H1 (cell line): ENCODE data around the gene CFAP61. TPM values are rescaled to one million over a fixed set of nuclear protein-coding genes. Genes with fewer than 3 reads are reported as not detected.

Experiments used
- CTCF ChIA-PET: fragments of 300-600 bp; sonication (Branson Sonifier 250); formaldehyde crosslinking; loops from one replicate; lab custom pipeline; 2021; ENCODE audit not compliant: partially characterized antibody; lab: Charles Lee
- POLR2A ChIA-PET: fragments of 300-600 bp; sonication (Branson Sonifier 250); formaldehyde crosslinking; loops from one replicate; lab custom pipeline; 2021; ENCODE audit warnings: inconsistent platforms; ENCODE audit not compliant: partially characterized antibody; lab: Charles Lee
- DNase-seq, 2 experiments: peaks; one replicate each; pipeline versions ENCODE4 v3.0.0 to v3.0.0-alpha.2; 2010 to 2022; ENCODE audit warnings: low spot score in 2 of 2, low read depth in 1 of 2, mixed read lengths in 1 of 2
- FAIRE-seq: peaks from 2 replicates; lab custom pipeline; 2011; peaks lifted over from hg19 to GRCh38; lab: Jason Lieb, UNC
- H2AFZ ChIP-seq: 2 replicates; pipeline ENCODE4 v1.8.1; 2012; ENCODE audit warnings: low read length, inconsistent platforms
- H2AK5ac ChIP-seq: 2 replicates; pipeline ENCODE4 v1.6.1; 2013; ENCODE audit warnings: low read depth, low read length
- H2BK120ac ChIP-seq: replicated peaks from 2 replicates; pipeline ENCODE3; 2013; ENCODE audit warnings: low read depth, low read length, inconsistent platforms
- H2BK12ac ChIP-seq: 2 replicates; pipeline ENCODE4 v1.6.1; 2013; ENCODE audit warnings: low read depth, low read length
- H2BK15ac ChIP-seq: 2 replicates; pipeline ENCODE4 v1.6.1; 2013; ENCODE audit warnings: low read length
- H2BK20ac ChIP-seq: 2 replicates; pipeline ENCODE4 v1.6.1; 2013; ENCODE audit warnings: low read length
- H2BK5ac ChIP-seq: 2 replicates; pipeline ENCODE4 v1.6.1; 2013; ENCODE audit warnings: low read depth, low read length
- H3K14ac ChIP-seq: 2 replicates; pipeline ENCODE4 v1.6.1; 2013; ENCODE audit warnings: inconsistent platforms; ENCODE audit not compliant: insufficient read length
- H3K18ac ChIP-seq: 2 replicates; pipeline ENCODE4 v1.6.1; 2013; ENCODE audit warnings: low read length; ENCODE audit errors: extremely low read depth
- H3K23ac ChIP-seq: 2 replicates; pipeline ENCODE4 v1.6.1; 2013; ENCODE audit warnings: inconsistent platforms; ENCODE audit not compliant: insufficient read length
- H3K23me2 ChIP-seq: 2 replicates; pipeline ENCODE4 v1.6.1; 2013; ENCODE audit warnings: low read depth, low read length
- H3K27ac ChIP-seq: 2 replicates; pipeline ENCODE4 v1.6.1; 2011; ENCODE audit warnings: low read depth, low read length, inconsistent platforms
- H3K27me3 ChIP-seq, 4 experiments: replicated peaks in 1 of 4; 1 replicate in 1 of 4; 2 replicates in 3 of 4; pipeline versions ENCODE4 v1.6.1 to v1.8.1; 2011 to 2013; ENCODE audit warnings: low read length in 3 of 4, mild to moderate bottlenecking in 3 of 4, inconsistent platforms in 2 of 4, mixed read lengths in 2 of 4, moderate library complexity in 1 of 4; ENCODE audit not compliant: control insufficient read depth in 3 of 4, insufficient read depth in 3 of 4; ENCODE audit errors: extremely low read depth in 1 of 4
- H3K36me3 ChIP-seq, 4 experiments: 2 replicates each; pipeline versions ENCODE4 v1.6.1 to v1.8.1; 2011 to 2013; ENCODE audit warnings: mild to moderate bottlenecking in 4 of 4, low read length in 3 of 4, moderate library complexity in 2 of 4, control low read depth in 1 of 4, inconsistent platforms in 1 of 4; ENCODE audit not compliant: insufficient read depth in 4 of 4, control insufficient read depth in 2 of 4
- H3K4ac ChIP-seq: replicated peaks from 2 replicates; pipeline ENCODE3; 2013; ENCODE audit warnings: low read length, low read depth, mixed read lengths, inconsistent platforms; ENCODE audit not compliant: insufficient read length
- H3K4me1 ChIP-seq, 4 experiments: replicated peaks in 1 of 4; 1 replicate in 1 of 4; 2 replicates in 3 of 4; pipeline versions ENCODE4 v1.6.1 to v1.8.1; 2011 to 2013; ENCODE audit warnings: low read length in 3 of 4, inconsistent platforms in 2 of 4, mixed read lengths in 1 of 4; ENCODE audit not compliant: insufficient read depth in 4 of 4, control insufficient read depth in 3 of 4
- H3K4me2 ChIP-seq, 2 experiments: 2 replicates each; pipeline versions ENCODE4 v1.6.1 to v1.8.1; 2011 to 2013; ENCODE audit warnings: low read depth in 2 of 2, low read length in 2 of 2, control low read depth in 1 of 2, inconsistent platforms in 1 of 2, mild to moderate bottlenecking in 1 of 2; ENCODE audit not compliant: insufficient read depth in 1 of 2
- H3K4me3 ChIP-seq, 4 experiments: fragments of 200-600, 300-600 bp in 1 of 4; sonication (generic), shearing (Covaris generic), sonication (Bioruptor Twin) in 1 of 4; 2 replicates each; pipeline versions ENCODE4 v1.5.1 to v1.8.1; 2011 to 2016; ENCODE audit warnings: low read length in 4 of 4, low read depth in 3 of 4, control low read depth in 2 of 4, inconsistent platforms in 2 of 4, mild to moderate bottlenecking in 2 of 4, mixed read lengths in 1 of 4, moderate library complexity in 1 of 4; ENCODE audit not compliant: insufficient read depth in 2 of 4; ENCODE audit errors: extremely low read depth in 1 of 4
- H3K56ac ChIP-seq: replicated peaks from 2 replicates; pipeline ENCODE3; 2013; ENCODE audit warnings: low read depth, mild to moderate bottlenecking, mixed read lengths, low read length, inconsistent platforms; ENCODE audit not compliant: insufficient read length
- H3K79me1 ChIP-seq: 2 replicates; pipeline ENCODE4 v1.6.1; 2013; ENCODE audit warnings: low read depth, low read length, control low read depth
- H3K79me2 ChIP-seq, 2 experiments: 2 replicates each; pipeline versions ENCODE4 v1.6.1 to v1.8.1; 2012 to 2013; ENCODE audit warnings: low read length in 2 of 2, mild to moderate bottlenecking in 2 of 2, inconsistent platforms in 1 of 2; ENCODE audit not compliant: insufficient read depth in 2 of 2, control insufficient read depth in 1 of 2
- H3K9ac ChIP-seq, 4 experiments: replicated peaks in 1 of 4; 1 replicate in 1 of 4; 2 replicates in 3 of 4; pipeline versions ENCODE4 v1.6.1 to v1.8.1; 2011 to 2013; ENCODE audit warnings: low read depth in 3 of 4, low read length in 3 of 4, control low read depth in 2 of 4, mild to moderate bottlenecking in 2 of 4, moderate library complexity in 2 of 4, inconsistent platforms in 1 of 4; ENCODE audit errors: extremely low read depth in 1 of 4
- H3K9me3 ChIP-seq, 2 experiments: 2 replicates each; pipeline versions ENCODE4 v1.6.1 to v1.8.1; 2012 to 2013; ENCODE audit warnings: mild to moderate bottlenecking in 2 of 2, moderate library complexity in 2 of 2, control low read depth in 1 of 2, inconsistent platforms in 1 of 2, low read depth in 1 of 2, low read length in 1 of 2, mixed read lengths in 1 of 2; ENCODE audit not compliant: insufficient read depth in 2 of 2
- H4K20me1 ChIP-seq, 2 experiments: replicated peaks in 1 of 2; 2 replicates each; pipeline versions ENCODE3 to v1.8.1; 2011 to 2013; ENCODE audit warnings: inconsistent platforms in 2 of 2, low read length in 2 of 2, mild to moderate bottlenecking in 1 of 2; ENCODE audit not compliant: insufficient read depth in 2 of 2, control insufficient read depth in 1 of 2
- H4K5ac ChIP-seq: 2 replicates; pipeline ENCODE4 v1.6.1; 2013; ENCODE audit warnings: low read length, low read depth, mixed read lengths, inconsistent platforms; ENCODE audit not compliant: insufficient read length
- H4K8ac ChIP-seq: 2 replicates; pipeline ENCODE4 v1.8.0; 2013; ENCODE audit warnings: mild to moderate bottlenecking, moderate library complexity, low read length, inconsistent platforms; ENCODE audit not compliant: insufficient read depth; ENCODE audit errors: extremely low read depth
- H4K91ac ChIP-seq: replicated peaks from 2 replicates; pipeline ENCODE3; 2013; ENCODE audit warnings: low read length, mixed read lengths, inconsistent platforms; ENCODE audit not compliant: insufficient read length
- BCL11A ChIP-seq, 2 experiments: IDR thresholded peaks; one replicate each; pipeline ENCODE4 v1.6.1; 2011; ENCODE audit warnings: low read depth in 2 of 2, low read length in 2 of 2, mild to moderate bottlenecking in 2 of 2
- CTBP2 ChIP-seq: IDR thresholded peaks from 2 replicates; pipeline ENCODE4 v1.7.0; 2011; ENCODE audit warnings: borderline replicate concordance, mild to moderate bottlenecking, moderate library complexity, mixed read lengths, low read length; ENCODE audit not compliant: insufficient read depth, insufficient read length
- EGR1 ChIP-seq: IDR thresholded peaks from 2 replicates; pipeline ENCODE4 v1.6.1; 2011; ENCODE audit warnings: low read depth, low read length, borderline replicate concordance
- FOSL1 ChIP-seq: IDR thresholded peaks from 2 replicates; pipeline ENCODE4 v1.6.1; 2011; ENCODE audit warnings: mild to moderate bottlenecking, low read depth, low read length, moderate library complexity; ENCODE audit not compliant: insufficient read depth
- GABPA ChIP-seq: IDR thresholded peaks from 2 replicates; pipeline ENCODE4 v1.6.1; 2011; ENCODE audit warnings: mild to moderate bottlenecking, low read length, moderate library complexity, borderline replicate concordance; ENCODE audit not compliant: insufficient read depth
- HDAC2 ChIP-seq, 2 experiments: fragments of 300-600 bp in 1 of 2; sonication (generic) in 1 of 2; IDR thresholded peaks; 2 replicates each; pipeline ENCODE4 v1.6.1; 2011 to 2012; ENCODE audit warnings: low read depth in 2 of 2, low read length in 2 of 2, mild to moderate bottlenecking in 2 of 2, moderate library complexity in 2 of 2, borderline replicate concordance in 1 of 2, inconsistent platforms in 1 of 2
- KDM5A ChIP-seq: fragments of 200-600 bp; IDR thresholded peaks from 2 replicates; pipeline ENCODE4 v1.7.1; 2012; ENCODE audit warnings: mild to moderate bottlenecking, low read length, inconsistent platforms, mixed read lengths
- NANOG ChIP-seq: IDR thresholded peaks from 2 replicates; pipeline ENCODE4 v1.6.1; 2011; ENCODE audit warnings: low read length, low read depth, mild to moderate bottlenecking, inconsistent platforms; ENCODE audit not compliant: insufficient read depth, poor library complexity, severe bottlenecking
- POLR2A ChIP-seq, 2 experiments: IDR thresholded peaks; 1 replicate in 1 of 2; 2 replicates in 1 of 2; pipeline ENCODE4 v1.6.1; 2011; ENCODE audit warnings: low read depth in 2 of 2, low read length in 2 of 2, mild to moderate bottlenecking in 2 of 2; ENCODE audit errors: control extremely low read depth in 1 of 2
- POU5F1 ChIP-seq: IDR thresholded peaks from 2 replicates; pipeline ENCODE4 v1.6.1; 2011; ENCODE audit warnings: low read depth, mild to moderate bottlenecking, low read length, moderate library complexity
- RNF2 ChIP-seq: fragments of 200-900, 300-1000 bp; sonication (generic); IDR thresholded peaks from 2 replicates; pipeline ENCODE4 v1.7.1; 2016; ENCODE audit warnings: borderline replicate concordance, low read depth, mild to moderate bottlenecking, antibody characterized with exemption, low read length; ENCODE audit not compliant: poor library complexity, severe bottlenecking; ENCODE audit errors: missing control alignments
- TAF1 ChIP-seq: IDR thresholded peaks from 2 replicates; pipeline ENCODE4 v1.6.1; 2011; ENCODE audit warnings: mild to moderate bottlenecking, low read depth, low read length
- WGBS, 2 experiments: shearing (Covaris generic) in 1 of 2; methylation state at CpG; one replicate each; pipeline versions ENCODE4 v1.1.6 to v1.1.7; 2013 to 2015; ENCODE audit warnings: low lambda C conversion rate in 2 of 2, mixed read lengths in 2 of 2, inconsistent platforms in 1 of 2, low coverage in 1 of 2, missing lambda C conversion rate in 1 of 2; ENCODE audit not compliant: insufficient replicate concordance in 2 of 2, insufficient coverage in 1 of 2, insufficient read length in 1 of 2; ENCODE audit errors: extremely low coverage in 1 of 2, missing lambda C conversion rate in 1 of 2; 5-methylcytosine and 5-hydroxymethylcytosine counted together
- polyA plus RNA-seq, 7 experiments: library from polyadenylated mRNA; depleted of rRNA in 3 of 7; stranded (reverse) in 5 of 7; unstranded in 2 of 7; fragments of >200 nt in 5 of 7; fragments of 200-250 nt in 2 of 7; gene quantifications; 1 replicate in 5 of 7; 2 replicates in 1 of 7; 4 replicates in 1 of 7; pipeline versions ENCODE4 v1.2.1 to v1.2.3, GENCODE V29; 2011 to 2013; ENCODE audit warnings: missing spikeins in 2 of 7, mixed read lengths in 2 of 7
- total RNA-seq: library from RNA; stranded (reverse); fragmentation: NEBNext Ultra II Directional; extraction: Animal tissue kit (Norgen Biotek cat#: 25700); gene quantifications from 2 replicates; pipeline ENCODE4 v1.2.1, GENCODE V29; 2021
- TF ChIP-seq, protein P1 (sequence below): IDR thresholded peaks from 2 replicates; pipeline ENCODE4 v1.6.1; 2012; ENCODE audit warnings: inconsistent platforms

Gene CFAP61
- total and polyA plus RNA-seq, 2 of the 8 experiments (the other 6 are each of a cell fraction or from before 2014, with no cell fraction given), result 0.29 to 0.61 TPM

- no peak overlapping the region for H3K56ac ChIP-seq
- CTCF ChIA-PET, result interaction anchor here (0.9 kb wide), 1 partner anchor 31 kb away, joined by 3 read pairs; no protein-coding TSS in a partner anchor
- TF ChIP-seq TAF1 (no peak), KDM5A (no peak), POLR2A (IDR thresholded peaks at IDR 0.05; ENCODE audit: control extremely low read depth in 1 of 2, low read depth in 2 of 2, low read length in 2 of 2) (no peak), FOSL1 (no peak), BCL11A (IDR thresholded peaks at IDR 0.05; ENCODE audit: low read depth in 2 of 2, low read length in 2 of 2) (no peak), EGR1 (no peak), CTBP2 (no peak), HDAC2 (IDR thresholded peaks at IDR 0.05; ENCODE audit: borderline replicate concordance in 1 of 2, low read depth in 2 of 2, low read length in 2 of 2) (no peak), POU5F1 (no peak), GABPA (no peak), NANOG (no peak), RNF2 (no peak)
- TF ChIP-seq, protein P1, sequence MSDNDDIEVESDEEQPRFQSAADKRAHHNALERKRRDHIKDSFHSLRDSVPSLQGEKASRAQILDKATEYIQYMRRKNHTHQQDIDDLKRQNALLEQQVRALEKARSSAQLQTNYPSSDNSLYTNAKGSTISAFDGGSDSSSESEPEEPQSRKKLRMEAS, result no peak
These were observed 220.4 kb downstream of the CFAP61 start for GRCh38 chr20:20272686-20273085.

More at GRCh38 chr20:20272686-20273085, 220.4 kb downstream of the CFAP61 start:
- no peak overlapping the region for H3K23ac ChIP-seq
- H4K5ac ChIP-seq, result no peak overlapping the region
- no peak overlapping the region for H3K9ac ChIP-seq
- H3K4ac ChIP-seq, result no peak overlapping the region
- H3K79me2 ChIP-seq, result no peaks in the 10 kb centered on the region
- H2BK5ac ChIP-seq, result no peak overlapping the region
- H3K36me3 ChIP-seq, result no peaks in the 10 kb centered on the region
- DNase-seq, result no peak
- no peaks in the 10 kb centered on the region for H3K79me1 ChIP-seq
- H4K8ac ChIP-seq, result no peak overlapping the region; the same call in 1 of the 2 replicates
- no peaks in the 10 kb centered on the region for H3K23me2 ChIP-seq
- 90% methylated on average over 4 of the region's 4 CpGs; no CpG with 5 or more reads in 1 of the 2 experiments for WGBS, 2 experiments
- H3K4me1 ChIP-seq, result no peaks in the 10 kb centered on the region
- no peak overlapping the region for H2BK20ac ChIP-seq
- peak overlapping the region; percentile 73 for H3K14ac ChIP-seq
- H3K27me3 ChIP-seq, result no peaks in the 10 kb centered on the region
- H2BK12ac ChIP-seq, result no peak overlapping the region
- no peak for FAIRE-seq
- POLR2A ChIA-PET, result no interaction called here
- no peak overlapping the region for H3K27ac ChIP-seq
- no peaks in the 10 kb centered on the region; a peak in 1 of 4 replicates for H3K9me3 ChIP-seq
- H2AK5ac ChIP-seq, result no peak overlapping the region
- H2BK15ac ChIP-seq, result no peak overlapping the region
- no peak overlapping the region for H3K18ac ChIP-seq
- H3K4me3 ChIP-seq, result no peak overlapping the region
- H2AFZ ChIP-seq, result no peak overlapping the region
- H4K20me1 ChIP-seq, result no peaks in the 10 kb centered on the region
- H2BK120ac ChIP-seq, result no peak overlapping the region
- no peak overlapping the region for H3K4me2 ChIP-seq
- no peak overlapping the region for H4K91ac ChIP-seq
